Endodermal cell (in vitro differentiated cells): ENCODE results near the gene KCNMA1. TPM values are rescaled to one million over a fixed set of nuclear protein-coding genes. Genes with fewer than 3 reads are reported as not detected.
A peak's percentile ranks its signal among the peaks of the same experiment; 100 is the strongest.

Source experiments
- DNase-seq: peaks from one replicate; pipeline ENCODE4 v3.0.0-alpha.2; 2017
- H3K27ac ChIP-seq: 2 replicates; pipeline ENCODE4 v1.5.1; 2013; ENCODE audit warnings: mild to moderate bottlenecking, low read depth, low read length, moderate library complexity
- H3K27me3 ChIP-seq: 2 replicates; pipeline ENCODE4 v1.6.1; 2013; ENCODE audit warnings: mild to moderate bottlenecking, low read length, moderate library complexity; ENCODE audit not compliant: insufficient read depth, control insufficient read depth, poor library complexity, severe bottlenecking
- H3K36me3 ChIP-seq: 2 replicates; pipeline ENCODE4 v1.7.0; 2013; ENCODE audit warnings: mild to moderate bottlenecking, low read length, moderate library complexity; ENCODE audit not compliant: control insufficient read depth, insufficient read depth
- H3K4me1 ChIP-seq: one replicate; pipeline ENCODE4 v1.7.0; 2013; ENCODE audit warnings: low read length; ENCODE audit not compliant: control insufficient read depth, insufficient read depth
- H3K4me3 ChIP-seq: 2 replicates; pipeline ENCODE4 v1.5.1; 2013; ENCODE audit warnings: mild to moderate bottlenecking, low read length, moderate library complexity
- H3K9ac ChIP-seq: 2 replicates; pipeline ENCODE4 v1.6.1; 2013; ENCODE audit warnings: mild to moderate bottlenecking, low read length, moderate library complexity; ENCODE audit not compliant: poor library complexity, severe bottlenecking; ENCODE audit errors: extremely low read depth
- H3K9me3 ChIP-seq: 2 replicates; pipeline ENCODE4 v1.6.1; 2013; ENCODE audit warnings: mild to moderate bottlenecking, low read length, moderate library complexity; ENCODE audit not compliant: control insufficient read depth
- H3K27ac Mint-ChIP-seq: 2 replicates; pipeline ENCODE4 v1.8.0; 2020; ENCODE audit warnings: mixed read lengths
- H3K27me3 Mint-ChIP-seq: 2 replicates; pipeline ENCODE4 v1.8.0; 2021; ENCODE audit warnings: mild to moderate bottlenecking, mixed read lengths; ENCODE audit not compliant: insufficient read depth
- H3K36me3 Mint-ChIP-seq: 2 replicates; pipeline ENCODE4 v1.8.0; 2020; ENCODE audit warnings: low read depth, mixed read lengths
- H3K4me1 Mint-ChIP-seq: 2 replicates; pipeline ENCODE4 v1.8.0; 2020; ENCODE audit warnings: mixed read lengths
- H3K4me3 Mint-ChIP-seq: 2 replicates; pipeline ENCODE4 v1.8.0; 2020; ENCODE audit warnings: mild to moderate bottlenecking, moderate library complexity, mixed read lengths
- H3K9me3 Mint-ChIP-seq: 2 replicates; pipeline ENCODE4 v1.8.0; 2020; ENCODE audit warnings: mild to moderate bottlenecking, mixed read lengths
- CTCF ChIP-seq: fragments of 200-600 bp; sonication (generic); conservative IDR thresholded peaks from 2 replicates; pipeline ENCODE4 v1.5.0; 2021; ENCODE audit warnings: antibody characterized with exemption, mild to moderate bottlenecking
- WGBS, 2 experiments: methylation state at CpG; one replicate each; pipeline versions ENCODE4 v1.1.5 to v1.1.7; 2013; ENCODE audit warnings: missing lambda C conversion rate in 2 of 2, mixed read lengths in 1 of 2; ENCODE audit not compliant: insufficient coverage in 1 of 2, insufficient read length in 1 of 2; 5-methylcytosine and 5-hydroxymethylcytosine counted together
- total RNA-seq, 2 donors: library from RNA; stranded (reverse); fragmentation: NEBNext Ultra II Directional in 1 of 2; extraction: Animal tissue kit (Norgen Biotek cat#: 25700) in 1 of 2; gene quantifications; 2 replicates in 1 of 2; 3 replicates in 1 of 2; pipeline ENCODE4 v1.2.1, GENCODE V29; 2021

KCNMA1 gene
- total RNA-seq, 2 donors from 2014 or later, result 0.55 to 1.3 TPM

GRCh38 chr10:77386838-77387237 is 250.8 kb downstream of the KCNMA1 start:
- H3K4me3 ChIP-seq, result no peak overlapping the region
- Mint-ChIP-seq H3K27ac (no peak overlapping the region), H3K4me3 (no peak overlapping the region), H3K27me3 (peaks cover 3% of the 10 kb centered on the region), H3K4me1 (peaks cover 46% of the 10 kb centered on the region), H3K9me3 (no peaks in the 10 kb centered on the region), H3K36me3 (no peaks in the 10 kb centered on the region)
- peak; percentile 26 for DNase-seq
- no peaks in the 10 kb centered on the region for H3K9me3 ChIP-seq
- 76 to 80% methylated on average over 5 of the region's 5 CpGs for WGBS, 2 experiments
- no peak for TF ChIP-seq CTCF
- H3K27ac ChIP-seq, result no peak overlapping the region
- peaks cover 17% of the 10 kb centered on the region for H3K4me1 ChIP-seq
- H3K9ac ChIP-seq, result no peak overlapping the region
- peaks cover 20% of the 10 kb centered on the region for H3K27me3 ChIP-seq
- no peaks in the 10 kb centered on the region for H3K36me3 ChIP-seq

DNA sequence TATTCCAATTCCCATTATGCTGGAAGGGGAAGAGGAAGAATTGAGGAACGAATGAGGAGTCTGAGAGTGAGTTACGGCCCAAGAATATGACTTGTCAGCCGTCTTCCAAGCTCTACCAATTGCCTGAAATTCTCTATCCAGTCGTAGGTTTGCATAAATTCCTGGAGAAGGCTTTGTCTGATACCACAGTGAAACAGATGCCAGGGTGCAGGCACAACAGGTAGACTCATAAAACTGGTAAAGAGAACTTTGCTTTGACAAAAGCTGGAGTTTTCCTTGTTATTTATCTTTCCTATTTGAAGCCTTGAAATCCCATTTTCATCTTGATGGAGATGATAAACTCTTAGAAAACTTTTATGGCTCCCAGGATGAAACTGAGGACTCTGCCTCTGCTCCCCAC is 251.2 kb downstream of the KCNMA1 start:
- H3K27me3 Mint-ChIP-seq, result peaks cover 3% of the 10 kb centered on the region
- Histone ChIP-seq H3K27ac (no peak overlapping the region), H3K9ac (no peak overlapping the region), H3K36me3 (no peaks in the 10 kb centered on the region), H3K9me3 (no peaks in the 10 kb centered on the region), H3K4me3 (no peak overlapping the region), H3K27me3 (peaks cover 20% of the 10 kb centered on the region), H3K4me1 (peaks cover 17% of the 10 kb centered on the region)
- H3K4me1 Mint-ChIP-seq, result peaks cover 42% of the 10 kb centered on the region
- no peaks in the 10 kb centered on the region for H3K36me3 Mint-ChIP-seq
- no peak for TF ChIP-seq CTCF
- H3K4me3 Mint-ChIP-seq, result no peak overlapping the region
- H3K9me3 Mint-ChIP-seq, result no peaks in the 10 kb centered on the region
- H3K27ac Mint-ChIP-seq, result no peak overlapping the region
- WGBS, 2 experiments, result 85 to 89% methylated on average over 4 of the region's 4 CpGs
- peak; percentile 35 for DNase-seq

- H3K4me1 Mint-ChIP-seq, result peaks cover 31% of the 10 kb centered on the region
- no peaks in the 10 kb centered on the region for H3K36me3 ChIP-seq
- peaks cover 25% of the 10 kb centered on the region for H3K27me3 ChIP-seq
- H3K4me3 Mint-ChIP-seq, result no peak overlapping the region
- H3K9ac ChIP-seq, result no peak overlapping the region
- no peak overlapping the region for H3K4me3 ChIP-seq
- no peak for DNase-seq
- H3K4me1 ChIP-seq, result peaks cover 13% of the 10 kb centered on the region
- WGBS, 2 experiments, result 96 to 100% methylated on average over 1 to 2 of the region's 2 CpGs
- H3K27ac Mint-ChIP-seq, result no peak overlapping the region
- peaks cover 5% of the 10 kb centered on the region for H3K27me3 Mint-ChIP-seq
- H3K27ac ChIP-seq, result no peak overlapping the region
- H3K9me3 Mint-ChIP-seq, result no peaks in the 10 kb centered on the region
- no peaks in the 10 kb centered on the region for H3K9me3 ChIP-seq
- no peak for TF ChIP-seq CTCF
- no peaks in the 10 kb centered on the region for H3K36me3 Mint-ChIP-seq
Observed at GRCh38 chr10:77385315-77385714, 252.3 kb downstream of the KCNMA1 start.
